Skeletal muscle satellite cell (primary cell): Measurements from ENCODE around the gene MOCOS.
A peak's percentile ranks its signal among the peaks of the same experiment; 100 is the strongest.

Experiments
- H3K27me3 ChIP-seq: 2 replicates; pipeline ENCODE4 v1.7.0; 2013; ENCODE audit warnings: low read length; ENCODE audit not compliant: control insufficient read depth, insufficient read depth
- H3K36me3 ChIP-seq: 2 replicates; pipeline ENCODE4 v1.7.0; 2013; ENCODE audit warnings: mild to moderate bottlenecking, control low read depth, low read length; ENCODE audit not compliant: insufficient read depth
- H3K4me1 ChIP-seq: 2 replicates; pipeline ENCODE4 v1.7.0; 2013; ENCODE audit warnings: low read length; ENCODE audit not compliant: control insufficient read depth, insufficient read depth
- H3K4me2 ChIP-seq: 2 replicates; pipeline ENCODE4 v1.7.0; 2013; ENCODE audit warnings: mild to moderate bottlenecking, low read length
- H3K4me3 ChIP-seq: 2 replicates; pipeline ENCODE4 v1.7.0; 2013; ENCODE audit warnings: low read length
- H3K9ac ChIP-seq: 2 replicates; pipeline ENCODE4 v1.7.0; 2013; ENCODE audit warnings: mild to moderate bottlenecking, low read depth, low read length, moderate library complexity
- H3K9me3 ChIP-seq: replicated peaks from 2 replicates; pipeline ENCODE4 v1.7.0; 2013; ENCODE audit warnings: mild to moderate bottlenecking, control low read depth, low read length

The MOCOS gene

DNA sequence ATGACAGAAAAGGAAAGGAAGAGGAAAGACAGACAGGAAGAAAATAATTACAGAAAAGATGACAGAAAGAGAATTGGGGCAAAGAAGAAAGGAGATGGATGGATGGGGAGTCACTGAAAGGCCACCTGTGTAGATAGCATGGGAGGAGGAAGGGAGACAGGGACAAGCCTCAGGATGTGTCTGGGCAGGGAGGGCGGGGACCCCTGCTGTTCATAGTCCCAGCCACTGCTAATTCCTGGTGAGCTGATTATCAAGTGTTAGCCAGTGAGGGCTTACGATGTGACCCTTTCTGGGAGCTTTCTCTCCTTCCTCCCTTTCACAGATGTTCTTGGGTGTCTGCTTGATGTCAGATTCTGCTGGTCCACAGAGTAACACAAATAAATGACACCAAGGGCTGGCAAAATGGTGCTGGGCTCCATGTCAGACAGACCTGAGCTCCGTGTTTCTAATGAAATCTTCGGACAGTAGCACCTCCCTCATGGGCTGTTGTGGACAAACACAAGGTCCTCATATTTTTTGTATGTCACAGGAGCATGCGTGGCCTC lies 123.8 kb downstream of the MOCOS start:
- H3K9me3 ChIP-seq, result no peaks in the 10 kb centered on the region
- H3K36me3 ChIP-seq, result no peaks in the 10 kb centered on the region
- no peak overlapping the region for H3K4me3 ChIP-seq
- no peak overlapping the region for H3K4me2 ChIP-seq
- peaks cover 71% of the 10 kb centered on the region for H3K4me1 ChIP-seq
- H3K9ac ChIP-seq, result no peak overlapping the region
- H3K27me3 ChIP-seq, result no peaks in the 10 kb centered on the region

DNA sequence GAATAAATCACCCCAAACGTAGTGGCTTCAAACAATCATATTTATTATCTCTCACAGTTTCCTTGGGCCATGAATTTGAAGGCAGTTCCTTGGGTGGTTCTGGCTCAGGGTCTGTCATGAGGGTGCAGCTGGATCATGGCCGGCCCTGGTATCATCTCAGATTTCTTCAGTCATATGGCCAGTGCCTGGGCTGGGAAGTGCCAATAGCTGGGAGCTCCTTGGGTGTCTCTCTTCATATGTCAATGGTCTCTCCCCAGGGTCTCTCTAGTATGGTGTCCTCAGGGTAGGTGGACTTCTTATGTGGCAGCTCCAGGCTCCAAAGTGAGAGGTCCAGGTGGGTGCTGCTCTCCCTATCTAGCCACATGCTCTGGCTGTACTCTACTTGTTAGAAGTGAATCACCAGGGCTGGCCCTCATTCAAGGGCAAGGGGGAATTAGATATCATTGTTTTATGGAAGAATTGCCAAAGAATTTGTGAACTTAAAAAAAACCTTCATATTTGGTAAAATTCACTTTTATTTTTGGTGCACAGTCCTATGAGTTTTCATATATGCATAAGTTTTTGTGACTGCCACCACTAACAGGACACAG lies 125.6 kb downstream of the MOCOS start:
- H3K36me3 ChIP-seq, result no peaks in the 10 kb centered on the region
- peaks cover 67% of the 10 kb centered on the region for H3K4me1 ChIP-seq
- H3K27me3 ChIP-seq, result no peaks in the 10 kb centered on the region
- H3K9ac ChIP-seq, result peak overlapping the region; percentile 16
- H3K9me3 ChIP-seq, result no peaks in the 10 kb centered on the region
- no peak overlapping the region for H3K4me3 ChIP-seq
- H3K4me2 ChIP-seq, result no peak overlapping the region

DNA sequence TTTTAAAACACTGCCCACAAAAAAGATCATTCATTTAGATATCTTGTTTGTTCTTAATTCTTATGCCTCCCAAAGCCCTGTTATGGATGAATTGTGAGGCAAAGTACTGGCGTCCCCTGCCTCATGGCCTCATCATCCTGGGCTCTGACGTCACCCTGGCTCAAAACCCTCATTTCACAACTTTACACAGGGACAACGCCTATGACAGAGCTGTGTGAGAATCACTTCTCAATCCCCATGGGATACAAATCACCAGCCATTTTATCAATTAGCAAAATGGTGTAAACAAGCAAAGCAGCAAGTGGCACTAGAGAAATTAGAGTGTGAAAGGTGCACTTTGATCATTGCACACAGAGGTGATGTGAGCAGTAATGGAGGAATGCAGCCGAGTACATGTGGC lies 126.8 kb downstream of the MOCOS start:
- Histone ChIP-seq H3K9me3 (no peaks in the 10 kb centered on the region), H3K27me3 (no peaks in the 10 kb centered on the region), H3K4me3 (no peak overlapping the region), H3K9ac (peak overlapping the region; percentile 61), H3K4me1 (peaks cover 56% of the 10 kb centered on the region), H3K4me2 (peak overlapping the region; percentile 49), H3K36me3 (no peaks in the 10 kb centered on the region)

- no peaks in the 10 kb centered on the region for H3K9me3 ChIP-seq
- H3K36me3 ChIP-seq, result no peaks in the 10 kb centered on the region
- H3K4me1 ChIP-seq, result peaks cover 50% of the 10 kb centered on the region
- H3K4me3 ChIP-seq, result peak overlapping the region; percentile 1
- peak overlapping the region; percentile 58 for H3K4me2 ChIP-seq
- H3K9ac ChIP-seq, result peak overlapping the region; percentile 81
- no peaks in the 10 kb centered on the region for H3K27me3 ChIP-seq
Measured at GRCh38 chr18:36314754-36315153, 127.5 kb downstream of the MOCOS start.

DNA sequence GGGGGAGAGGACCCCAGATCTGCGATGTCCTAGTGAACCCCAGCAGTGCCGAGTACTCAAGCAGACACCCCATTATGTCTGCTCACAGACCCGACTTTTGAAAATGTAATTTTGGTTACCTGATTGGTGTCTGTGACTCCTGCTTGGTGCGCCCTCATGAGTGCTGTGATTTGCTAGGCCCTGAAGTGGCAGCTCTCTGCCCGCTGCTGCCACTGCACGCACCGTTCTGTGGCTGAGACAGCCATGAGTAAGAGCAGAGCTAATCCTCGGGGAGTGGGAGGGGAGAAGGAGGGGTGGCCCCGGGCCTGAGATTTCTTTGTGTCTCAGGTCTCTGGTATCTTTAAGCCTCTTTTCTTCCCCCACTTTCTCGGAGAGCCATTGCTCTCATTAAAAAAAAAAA lies 128.4 kb downstream of the MOCOS start:
- H3K9ac ChIP-seq, result peak overlapping the region; percentile 81
- no peaks in the 10 kb centered on the region for H3K9me3 ChIP-seq
- H3K4me1 ChIP-seq, result peaks cover 40% of the 10 kb centered on the region
- H3K4me3 ChIP-seq, result peak overlapping the region; percentile 25
- peak overlapping the region; percentile 58 for H3K4me2 ChIP-seq
- H3K27me3 ChIP-seq, result no peaks in the 10 kb centered on the region
- no peaks in the 10 kb centered on the region for H3K36me3 ChIP-seq

- H3K36me3 ChIP-seq, result no peaks in the 10 kb centered on the region
- no peaks in the 10 kb centered on the region for H3K9me3 ChIP-seq
- H3K4me2 ChIP-seq, result peak overlapping the region; percentile 58
- H3K4me3 ChIP-seq, result no peak overlapping the region
- peaks cover 41% of the 10 kb centered on the region for H3K4me1 ChIP-seq
- no peaks in the 10 kb centered on the region for H3K27me3 ChIP-seq
- peak overlapping the region; percentile 81 for H3K9ac ChIP-seq
Measured at GRCh38 chr18:36316246-36316645, 128.9 kb downstream of the MOCOS start.
